Measurements from ENCODE around the gene LPIN3.

LPIN3 gene

GRCh38 chr20:41300383-41300782 lies 40.2 kb upstream of the LPIN3 start:
- Histone ChIP-seq H3K36me3 (ENCODE audit: insufficient read depth, low read length) (no peaks in the 10 kb centered on the region), H3K4me3 (ENCODE audit: low read length, poor library complexity, severe bottlenecking) (no peak overlapping the region), H3K9me3 (ENCODE audit: insufficient read depth, low read depth, low read length) (no peaks in the 10 kb centered on the region), H3K9me2 (replicated peaks; ENCODE audit: low read depth, low read length) (no peaks in the 10 kb centered on the region), H3K4me2 (ENCODE audit: low read depth, low read length, poor library complexity, severe bottlenecking) (no peak overlapping the region), H3F3A (ENCODE audit: low read depth) (no peaks in the 10 kb centered on the region), H3K27me3 (ENCODE audit: insufficient read depth, low read length, poor library complexity, severe bottlenecking) (no peaks in the 10 kb centered on the region), H3K79me2 (ENCODE audit: insufficient read depth, low read length) (peaks cover 28% of the 10 kb centered on the region; the same call in 1 of the 2 replicates), H4K20me1 (ENCODE audit: insufficient read depth, low read length, poor library complexity, severe bottlenecking) (no peaks in the 10 kb centered on the region), H3K9ac (ENCODE audit: low read depth, low read length, poor library complexity, severe bottlenecking) (no peak overlapping the region), H2AFZ (ENCODE audit: low read length) (no peak overlapping the region), H3K4me1 (ENCODE audit: insufficient read depth, low read length, poor library complexity, severe bottlenecking) (peaks cover 12% of the 10 kb centered on the region)
- TF ChIP-seq, protein P1, sequence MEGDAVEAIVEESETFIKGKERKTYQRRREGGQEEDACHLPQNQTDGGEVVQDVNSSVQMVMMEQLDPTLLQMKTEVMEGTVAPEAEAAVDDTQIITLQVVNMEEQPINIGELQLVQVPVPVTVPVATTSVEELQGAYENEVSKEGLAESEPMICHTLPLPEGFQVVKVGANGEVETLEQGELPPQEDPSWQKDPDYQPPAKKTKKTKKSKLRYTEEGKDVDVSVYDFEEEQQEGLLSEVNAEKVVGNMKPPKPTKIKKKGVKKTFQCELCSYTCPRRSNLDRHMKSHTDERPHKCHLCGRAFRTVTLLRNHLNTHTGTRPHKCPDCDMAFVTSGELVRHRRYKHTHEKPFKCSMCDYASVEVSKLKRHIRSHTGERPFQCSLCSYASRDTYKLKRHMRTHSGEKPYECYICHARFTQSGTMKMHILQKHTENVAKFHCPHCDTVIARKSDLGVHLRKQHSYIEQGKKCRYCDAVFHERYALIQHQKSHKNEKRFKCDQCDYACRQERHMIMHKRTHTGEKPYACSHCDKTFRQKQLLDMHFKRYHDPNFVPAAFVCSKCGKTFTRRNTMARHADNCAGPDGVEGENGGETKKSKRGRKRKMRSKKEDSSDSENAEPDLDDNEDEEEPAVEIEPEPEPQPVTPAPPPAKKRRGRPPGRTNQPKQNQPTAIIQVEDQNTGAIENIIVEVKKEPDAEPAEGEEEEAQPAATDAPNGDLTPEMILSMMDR (conservative IDR thresholded peaks at IDR 0.05; ENCODE audit: low read length), result no peak
- TF ChIP-seq EZH2phosphoT487 (IDR thresholded peaks at IDR 0.05; ENCODE audit: borderline replicate concordance), result no peak

DNA sequence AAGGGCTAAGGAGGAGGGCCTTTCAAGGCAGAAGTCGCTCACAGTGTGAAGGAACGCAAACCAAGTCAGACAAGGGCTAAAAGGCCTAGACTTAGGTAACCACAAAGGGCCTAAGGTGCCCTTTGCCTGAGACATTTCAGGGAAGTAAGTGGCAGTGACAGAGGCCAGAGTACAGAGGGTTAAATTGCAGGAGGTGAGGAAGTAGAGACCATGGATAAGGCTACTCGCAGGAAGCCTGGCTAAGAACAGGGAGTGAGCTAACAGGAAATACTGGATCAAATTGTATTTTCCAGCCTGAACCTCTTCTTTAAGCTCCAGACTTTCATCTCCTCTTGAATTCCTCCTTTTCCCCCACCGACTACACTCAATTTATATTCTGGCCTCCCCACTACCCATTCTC lies 39.7 kb upstream of the LPIN3 start:
- Histone ChIP-seq H3K9ac (ENCODE audit: low read depth, low read length, poor library complexity, severe bottlenecking) (no peak overlapping the region), H3K36me3 (ENCODE audit: insufficient read depth, low read length) (no peaks in the 10 kb centered on the region), H3K4me2 (ENCODE audit: low read depth, low read length, poor library complexity, severe bottlenecking) (no peak overlapping the region), H3F3A (ENCODE audit: low read depth) (no peaks in the 10 kb centered on the region), H3K9me2 (replicated peaks; ENCODE audit: low read depth, low read length) (no peaks in the 10 kb centered on the region), H2AFZ (ENCODE audit: low read length) (no peak overlapping the region), H3K4me3 (ENCODE audit: low read length, poor library complexity, severe bottlenecking) (no peak overlapping the region), H3K79me2 (ENCODE audit: insufficient read depth, low read length) (peaks cover 28% of the 10 kb centered on the region; the same call in 1 of the 2 replicates), H3K27me3 (ENCODE audit: insufficient read depth, low read length, poor library complexity, severe bottlenecking) (no peaks in the 10 kb centered on the region), H4K20me1 (ENCODE audit: insufficient read depth, low read length, poor library complexity, severe bottlenecking) (no peaks in the 10 kb centered on the region), H3K9me3 (ENCODE audit: insufficient read depth, low read depth, low read length) (no peaks in the 10 kb centered on the region), H3K4me1 (ENCODE audit: insufficient read depth, low read length, poor library complexity, severe bottlenecking) (peaks cover 12% of the 10 kb centered on the region)
- TF ChIP-seq, protein P1 (conservative IDR thresholded peaks at IDR 0.05; ENCODE audit: low read length), result no peak
- no peak for TF ChIP-seq EZH2phosphoT487 (IDR thresholded peaks at IDR 0.05; ENCODE audit: borderline replicate concordance)

DNA sequence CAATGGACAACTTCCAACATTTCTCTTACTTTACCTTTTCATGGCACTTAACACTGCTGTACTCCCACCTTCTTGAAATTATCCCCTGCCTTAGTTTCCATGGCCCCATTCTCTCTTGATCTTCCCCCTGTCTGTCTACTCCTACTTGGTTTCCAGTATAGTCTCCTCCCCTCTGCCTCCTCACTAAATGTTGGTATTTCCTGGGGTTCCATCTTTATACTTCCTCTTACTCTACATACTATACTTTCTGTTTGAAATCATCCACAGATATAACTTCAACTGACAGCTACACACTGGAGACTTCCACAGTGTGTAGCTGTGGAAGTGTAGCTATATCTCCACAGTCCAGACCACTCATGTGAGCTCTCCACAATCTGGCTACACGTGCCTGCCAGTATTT lies 36.6 kb upstream of the LPIN3 start:
- TF ChIP-seq, protein P1 (conservative IDR thresholded peaks at IDR 0.05; ENCODE audit: low read length), result no peak
- no peak for TF ChIP-seq EZH2phosphoT487 (IDR thresholded peaks at IDR 0.05; ENCODE audit: borderline replicate concordance)
- Histone ChIP-seq H3K4me2 (ENCODE audit: low read depth, low read length, poor library complexity, severe bottlenecking) (peak overlapping the region; percentile 50), H3K9me2 (replicated peaks; ENCODE audit: low read depth, low read length) (no peaks in the 10 kb centered on the region), H3K9me3 (ENCODE audit: insufficient read depth, low read depth, low read length) (no peaks in the 10 kb centered on the region), H3K9ac (ENCODE audit: low read depth, low read length, poor library complexity, severe bottlenecking) (no peak overlapping the region), H3K4me1 (ENCODE audit: insufficient read depth, low read length, poor library complexity, severe bottlenecking) (peaks cover 38% of the 10 kb centered on the region), H4K20me1 (ENCODE audit: insufficient read depth, low read length, poor library complexity, severe bottlenecking) (no peaks in the 10 kb centered on the region), H2AFZ (ENCODE audit: low read length) (0 out of 2 replicates have a peak overlapping the region, but pooled peaks have one; percentile 7), H3K4me3 (ENCODE audit: low read length, poor library complexity, severe bottlenecking) (peak overlapping the region; percentile 21), H3K27me3 (ENCODE audit: insufficient read depth, low read length, poor library complexity, severe bottlenecking) (no peaks in the 10 kb centered on the region), H3K79me2 (ENCODE audit: insufficient read depth, low read length) (peaks cover 34% of the 10 kb centered on the region; the same call in 1 of the 2 replicates), H3K36me3 (ENCODE audit: insufficient read depth, low read length) (no peaks in the 10 kb centered on the region), H3F3A (ENCODE audit: low read depth) (no peaks in the 10 kb centered on the region)
